ENCODE data around the gene ENOX1. TPM values are rescaled to one million over a fixed set of nuclear protein-coding genes. Genes with fewer than 3 reads are reported as not detected.

ENOX1 gene
- total RNA-seq, 6 experiments from 2014 or later, result 0.50 to 3.2 (median 0.64) TPM

- peaks cover 51% of the 10 kb centered on the region for H3K4me1 Mint-ChIP-seq (ENCODE audit: low read depth)
- peaks cover 2% of the 10 kb centered on the region for H3K27me3 Mint-ChIP-seq (ENCODE audit: insufficient read depth)
- DNase-seq, result no peak
- H3K9me3 Mint-ChIP-seq, result no peaks in the 10 kb centered on the region
- no peak overlapping the region for H3K4me3 Mint-ChIP-seq
- no peak for TF ChIP-seq CTCF (IDR thresholded peaks at IDR 0.05)
- no peaks in the 10 kb centered on the region for H3K36me3 Mint-ChIP-seq (ENCODE audit: low read depth)
- no peak overlapping the region; the same call in 1 of the 2 replicates for H3K27ac Mint-ChIP-seq
Measured at GRCh38 chr13:43307221-43307920, 479.4 kb downstream of the ENOX1 start.

- no peak for DNase-seq
- no peak for TF ChIP-seq CTCF (IDR thresholded peaks at IDR 0.05)
- Mint-ChIP-seq H3K27ac (no peak overlapping the region), H3K9me3 (no peaks in the 10 kb centered on the region), H3K27me3 (ENCODE audit: insufficient read depth) (peaks cover 2% of the 10 kb centered on the region; the same call in 1 of the 2 replicates), H3K4me3 (no peak overlapping the region), H3K4me1 (ENCODE audit: low read depth) (peaks cover 58% of the 10 kb centered on the region), H3K36me3 (ENCODE audit: low read depth) (no peaks in the 10 kb centered on the region)
Measured at GRCh38 chr13:43306372-43306771, 480.4 kb downstream of the ENOX1 start.

GRCh38 chr13:43305416-43305815, 481.4 kb downstream of the ENOX1 start:
- Mint-ChIP-seq H3K9me3 (no peaks in the 10 kb centered on the region), H3K27me3 (ENCODE audit: insufficient read depth) (peaks cover 2% of the 10 kb centered on the region; the same call in 1 of the 2 replicates), H3K36me3 (ENCODE audit: low read depth) (no peaks in the 10 kb centered on the region), H3K4me1 (ENCODE audit: low read depth) (peaks cover 68% of the 10 kb centered on the region), H3K27ac (no peak overlapping the region), H3K4me3 (no peak overlapping the region)
- no peak for TF ChIP-seq CTCF (IDR thresholded peaks at IDR 0.05)
- DNase-seq, result no peak

- Mint-ChIP-seq H3K27ac (no peak overlapping the region), H3K4me1 (ENCODE audit: low read depth) (peaks cover 71% of the 10 kb centered on the region), H3K36me3 (ENCODE audit: low read depth) (no peaks in the 10 kb centered on the region), H3K27me3 (ENCODE audit: insufficient read depth) (peaks cover 2% of the 10 kb centered on the region; the same call in 1 of the 2 replicates), H3K4me3 (no peak overlapping the region), H3K9me3 (no peaks in the 10 kb centered on the region)
- peak; percentile 10; the same call in 1 of the 2 replicates for TF ChIP-seq CTCF (IDR thresholded peaks at IDR 0.05)
- DNase-seq, result no peak
Measured at GRCh38 chr13:43304945-43305344, 481.8 kb downstream of the ENOX1 start.

- Mint-ChIP-seq H3K36me3 (ENCODE audit: low read depth) (no peaks in the 10 kb centered on the region), H3K4me1 (ENCODE audit: low read depth) (peaks cover 70% of the 10 kb centered on the region), H3K4me3 (no peak overlapping the region), H3K27me3 (ENCODE audit: insufficient read depth) (peaks cover 2% of the 10 kb centered on the region; the same call in 1 of the 2 replicates), H3K9me3 (no peaks in the 10 kb centered on the region), H3K27ac (no peak overlapping the region)
- TF ChIP-seq CTCF (IDR thresholded peaks at IDR 0.05), result no peak
- DNase-seq, result no peak
Measured at GRCh38 chr13:43304449-43304848, 482.3 kb downstream of the ENOX1 start.
